ENCODE results near the gene CELF2.

CELF2 gene

GRCh38 chr10:11223081-11223480, 205.4 kb downstream of the CELF2 start:
- TF ChIP-seq, protein P1, sequence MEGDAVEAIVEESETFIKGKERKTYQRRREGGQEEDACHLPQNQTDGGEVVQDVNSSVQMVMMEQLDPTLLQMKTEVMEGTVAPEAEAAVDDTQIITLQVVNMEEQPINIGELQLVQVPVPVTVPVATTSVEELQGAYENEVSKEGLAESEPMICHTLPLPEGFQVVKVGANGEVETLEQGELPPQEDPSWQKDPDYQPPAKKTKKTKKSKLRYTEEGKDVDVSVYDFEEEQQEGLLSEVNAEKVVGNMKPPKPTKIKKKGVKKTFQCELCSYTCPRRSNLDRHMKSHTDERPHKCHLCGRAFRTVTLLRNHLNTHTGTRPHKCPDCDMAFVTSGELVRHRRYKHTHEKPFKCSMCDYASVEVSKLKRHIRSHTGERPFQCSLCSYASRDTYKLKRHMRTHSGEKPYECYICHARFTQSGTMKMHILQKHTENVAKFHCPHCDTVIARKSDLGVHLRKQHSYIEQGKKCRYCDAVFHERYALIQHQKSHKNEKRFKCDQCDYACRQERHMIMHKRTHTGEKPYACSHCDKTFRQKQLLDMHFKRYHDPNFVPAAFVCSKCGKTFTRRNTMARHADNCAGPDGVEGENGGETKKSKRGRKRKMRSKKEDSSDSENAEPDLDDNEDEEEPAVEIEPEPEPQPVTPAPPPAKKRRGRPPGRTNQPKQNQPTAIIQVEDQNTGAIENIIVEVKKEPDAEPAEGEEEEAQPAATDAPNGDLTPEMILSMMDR (IDR thresholded peaks at IDR 0.05) = no peak
- H3K36me3 ChIP-seq (ENCODE audit: control insufficient read depth, insufficient read depth, low read length) = no peaks in the 10 kb centered on the region
- no peak overlapping the region for H3K27ac ChIP-seq

DNA sequence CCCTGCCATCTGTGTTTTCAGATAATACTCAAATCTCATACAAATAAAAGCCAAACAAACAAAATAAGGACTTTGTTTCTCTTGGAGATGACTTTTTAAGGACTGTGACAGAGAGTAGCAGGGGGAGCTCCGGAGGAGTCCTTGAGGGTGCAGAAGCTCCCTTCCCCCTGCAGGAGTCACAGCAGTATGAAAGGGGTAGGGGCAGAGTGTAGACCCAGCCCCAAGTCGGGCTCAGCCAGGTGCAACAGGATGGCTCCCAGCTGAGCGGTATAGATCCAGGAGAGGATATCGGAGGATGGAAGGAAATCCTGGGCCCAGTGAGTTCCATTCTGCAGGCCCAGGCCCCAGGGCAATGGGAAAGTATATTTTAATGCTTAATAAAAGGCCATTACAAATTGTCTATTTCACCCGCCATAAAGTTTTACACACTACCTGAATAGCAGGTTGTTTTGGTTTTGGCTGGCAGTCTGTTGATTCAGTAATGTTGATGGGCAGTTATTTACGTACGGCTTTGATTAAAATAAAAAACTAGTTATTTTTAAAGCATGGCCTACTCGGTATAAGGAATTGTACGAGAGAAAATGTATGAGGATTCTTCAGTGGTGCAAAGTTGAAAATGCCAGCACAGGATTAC, 206.0 kb downstream of the CELF2 start:
- H3K9me3 ChIP-seq (ENCODE audit: control insufficient read depth, low read length) = no peaks in the 10 kb centered on the region
- H3K4me3 ChIP-seq (ENCODE audit: low read depth, low read length) = no peak overlapping the region
- H3K27me3 ChIP-seq (ENCODE audit: control insufficient read depth, insufficient read depth, low read length) = no peaks in the 10 kb centered on the region
- no peak overlapping the region for H2AFZ ChIP-seq
- no peak overlapping the region for H3K27ac ChIP-seq
- no peaks in the 10 kb centered on the region for H3K4me1 ChIP-seq
- TF ChIP-seq, protein P1 (IDR thresholded peaks at IDR 0.05) = no peak
- H3K36me3 ChIP-seq (ENCODE audit: control insufficient read depth, insufficient read depth, low read length) = no peaks in the 10 kb centered on the region
- H3K79me2 ChIP-seq = no peaks in the 10 kb centered on the region
- no peak overlapping the region for H3K4me2 ChIP-seq (ENCODE audit: low read length)
- H3K9ac ChIP-seq = no peak overlapping the region

More at GRCh38 chr10:11223081-11223480, 205.4 kb downstream of the CELF2 start:
- H3K4me1 ChIP-seq = no peaks in the 10 kb centered on the region
- no peak overlapping the region for H3K4me2 ChIP-seq (ENCODE audit: low read length)
- no peaks in the 10 kb centered on the region for H3K27me3 ChIP-seq (ENCODE audit: control insufficient read depth, insufficient read depth, low read length)
- no peaks in the 10 kb centered on the region for H3K79me2 ChIP-seq
- no peaks in the 10 kb centered on the region for H3K9me3 ChIP-seq (ENCODE audit: control insufficient read depth, low read length)
- H3K4me3 ChIP-seq (ENCODE audit: low read depth, low read length) = no peak overlapping the region
- H3K9ac ChIP-seq = no peak overlapping the region
- H2AFZ ChIP-seq = no peak overlapping the region

GRCh38 chr10:11224321-11224720, 206.6 kb downstream of the CELF2 start:
- Histone ChIP-seq H3K4me2 (ENCODE audit: low read length) (no peak overlapping the region), H3K9me3 (ENCODE audit: control insufficient read depth, low read length) (no peaks in the 10 kb centered on the region), H3K36me3 (ENCODE audit: control insufficient read depth, insufficient read depth, low read length) (no peaks in the 10 kb centered on the region), H3K79me2 (no peaks in the 10 kb centered on the region), H3K27ac (no peak overlapping the region), H2AFZ (no peak overlapping the region), H3K4me1 (no peaks in the 10 kb centered on the region), H3K27me3 (ENCODE audit: control insufficient read depth, insufficient read depth, low read length) (no peaks in the 10 kb centered on the region), H3K9ac (no peak overlapping the region), H3K4me3 (ENCODE audit: low read depth, low read length) (no peak overlapping the region)
- TF ChIP-seq, protein P1 (IDR thresholded peaks at IDR 0.05) = no peak

DNA sequence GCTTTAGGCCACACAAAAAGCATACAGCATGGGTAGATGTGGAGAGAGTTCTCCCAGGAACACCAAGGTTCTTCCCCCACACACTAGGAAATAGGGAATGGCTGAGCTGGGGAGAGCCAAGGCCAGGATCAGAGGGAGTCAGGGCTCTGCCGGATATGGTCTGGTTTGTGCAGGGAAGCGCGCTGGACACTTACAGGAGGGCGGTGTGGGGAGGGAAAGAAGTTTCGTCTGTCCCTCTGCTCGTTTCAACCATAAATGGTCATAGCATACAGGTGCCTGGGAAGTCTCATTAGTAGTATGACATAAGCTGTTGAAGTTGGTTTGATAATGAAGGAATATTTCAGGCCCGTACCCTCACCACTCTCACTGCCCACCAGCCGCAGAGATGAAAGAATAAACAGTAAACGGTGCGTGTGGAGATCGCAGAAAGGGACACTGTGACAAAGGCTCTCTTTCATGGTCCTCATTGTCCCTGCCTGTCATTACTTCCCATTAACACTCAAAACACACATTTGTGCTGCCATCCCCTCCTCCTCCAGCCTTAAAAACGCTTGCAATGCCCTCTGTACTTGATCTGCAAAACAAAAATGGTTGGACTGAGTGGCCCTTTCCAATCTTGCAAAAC, 207.2 kb downstream of the CELF2 start:
- TF ChIP-seq, protein P1 (IDR thresholded peaks at IDR 0.05) = no peak
- Histone ChIP-seq H3K4me3 (ENCODE audit: low read depth, low read length) (no peak overlapping the region), H3K27ac (no peak overlapping the region), H3K9ac (no peak overlapping the region), H3K27me3 (ENCODE audit: control insufficient read depth, insufficient read depth, low read length) (no peaks in the 10 kb centered on the region), H3K36me3 (ENCODE audit: control insufficient read depth, insufficient read depth, low read length) (no peaks in the 10 kb centered on the region), H3K4me2 (ENCODE audit: low read length) (no peak overlapping the region), H3K79me2 (no peaks in the 10 kb centered on the region), H3K9me3 (ENCODE audit: control insufficient read depth, low read length) (no peaks in the 10 kb centered on the region), H2AFZ (no peak overlapping the region), H3K4me1 (no peaks in the 10 kb centered on the region)

DNA sequence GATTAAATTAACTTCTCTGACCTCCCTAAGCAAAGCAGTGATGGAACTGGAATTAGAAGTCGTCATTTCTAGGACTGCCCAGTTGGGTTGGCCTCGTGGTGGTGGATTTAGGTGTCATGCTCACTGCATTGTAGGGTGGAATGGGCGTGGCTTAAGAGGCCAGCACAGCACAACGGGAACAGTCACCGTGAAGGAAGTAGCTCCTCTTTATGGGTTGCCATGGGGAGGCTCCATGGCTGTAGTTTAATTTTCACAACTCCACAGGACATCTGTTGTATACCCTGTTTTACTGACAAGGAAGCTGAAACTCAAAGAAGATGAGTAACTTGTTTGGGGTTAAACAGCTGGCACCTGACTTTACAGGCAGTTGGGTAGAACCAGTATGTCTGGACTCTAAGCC, 208.3 kb downstream of the CELF2 start:
- H3K4me1 ChIP-seq = no peaks in the 10 kb centered on the region
- H3K27me3 ChIP-seq (ENCODE audit: control insufficient read depth, insufficient read depth, low read length) = no peaks in the 10 kb centered on the region

More for the DNA sequence above, 208.3 kb downstream of the CELF2 start:
- H3K79me2 ChIP-seq = no peaks in the 10 kb centered on the region
- no peaks in the 10 kb centered on the region for H3K36me3 ChIP-seq (ENCODE audit: control insufficient read depth, insufficient read depth, low read length)
- H3K4me3 ChIP-seq (ENCODE audit: low read depth, low read length) = no peak overlapping the region
- TF ChIP-seq, protein P1 (IDR thresholded peaks at IDR 0.05) = no peak
- no peak overlapping the region for H3K27ac ChIP-seq
- H3K9me3 ChIP-seq (ENCODE audit: control insufficient read depth, low read length) = no peaks in the 10 kb centered on the region
- H2AFZ ChIP-seq = no peak overlapping the region
- no peak overlapping the region for H3K4me2 ChIP-seq (ENCODE audit: low read length)
- H3K9ac ChIP-seq = no peak overlapping the region

Data from parathyroid adenoma (tissue), 2 donors.